ENCODE measurements around the gene CDK12. TPM values are rescaled to one million over a fixed set of nuclear protein-coding genes. Genes with fewer than 3 reads are reported as not detected.

Gene CDK12
- total and polyA plus RNA-seq, 9 of the 15 experiments (the other 6 are each of a cell fraction or from before 2014, with no cell fraction given), result 3.4 to 65.6 (median 36.8) TPM

DNA sequence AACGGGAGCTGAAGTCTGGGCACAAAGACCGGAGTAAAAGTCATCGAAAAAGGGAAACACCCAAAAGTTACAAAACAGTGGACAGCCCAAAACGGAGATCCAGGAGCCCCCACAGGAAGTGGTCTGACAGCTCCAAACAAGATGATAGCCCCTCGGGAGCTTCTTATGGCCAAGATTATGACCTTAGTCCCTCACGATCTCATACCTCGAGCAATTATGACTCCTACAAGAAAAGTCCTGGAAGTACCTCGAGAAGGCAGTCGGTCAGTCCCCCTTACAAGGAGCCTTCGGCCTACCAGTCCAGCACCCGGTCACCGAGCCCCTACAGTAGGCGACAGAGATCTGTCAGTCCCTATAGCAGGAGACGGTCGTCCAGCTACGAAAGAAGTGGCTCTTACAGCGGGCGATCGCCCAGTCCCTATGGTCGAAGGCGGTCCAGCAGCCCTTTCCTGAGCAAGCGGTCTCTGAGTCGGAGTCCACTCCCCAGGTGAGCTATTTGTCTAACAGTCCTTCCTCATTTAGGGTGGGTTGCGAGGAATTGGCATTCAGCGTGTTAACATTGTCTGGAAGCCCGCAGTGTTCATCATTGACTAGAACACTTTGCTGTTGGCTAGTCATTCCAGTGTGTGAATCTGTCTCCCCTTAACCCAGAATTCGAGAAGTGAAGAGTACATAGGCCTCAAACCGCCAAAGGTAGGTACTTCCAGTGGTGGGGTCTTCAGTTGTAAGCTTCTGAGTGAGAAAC lies 1.5 kb downstream of the CDK12 start (continued):
- TF ChIP-seq, protein P1, sequence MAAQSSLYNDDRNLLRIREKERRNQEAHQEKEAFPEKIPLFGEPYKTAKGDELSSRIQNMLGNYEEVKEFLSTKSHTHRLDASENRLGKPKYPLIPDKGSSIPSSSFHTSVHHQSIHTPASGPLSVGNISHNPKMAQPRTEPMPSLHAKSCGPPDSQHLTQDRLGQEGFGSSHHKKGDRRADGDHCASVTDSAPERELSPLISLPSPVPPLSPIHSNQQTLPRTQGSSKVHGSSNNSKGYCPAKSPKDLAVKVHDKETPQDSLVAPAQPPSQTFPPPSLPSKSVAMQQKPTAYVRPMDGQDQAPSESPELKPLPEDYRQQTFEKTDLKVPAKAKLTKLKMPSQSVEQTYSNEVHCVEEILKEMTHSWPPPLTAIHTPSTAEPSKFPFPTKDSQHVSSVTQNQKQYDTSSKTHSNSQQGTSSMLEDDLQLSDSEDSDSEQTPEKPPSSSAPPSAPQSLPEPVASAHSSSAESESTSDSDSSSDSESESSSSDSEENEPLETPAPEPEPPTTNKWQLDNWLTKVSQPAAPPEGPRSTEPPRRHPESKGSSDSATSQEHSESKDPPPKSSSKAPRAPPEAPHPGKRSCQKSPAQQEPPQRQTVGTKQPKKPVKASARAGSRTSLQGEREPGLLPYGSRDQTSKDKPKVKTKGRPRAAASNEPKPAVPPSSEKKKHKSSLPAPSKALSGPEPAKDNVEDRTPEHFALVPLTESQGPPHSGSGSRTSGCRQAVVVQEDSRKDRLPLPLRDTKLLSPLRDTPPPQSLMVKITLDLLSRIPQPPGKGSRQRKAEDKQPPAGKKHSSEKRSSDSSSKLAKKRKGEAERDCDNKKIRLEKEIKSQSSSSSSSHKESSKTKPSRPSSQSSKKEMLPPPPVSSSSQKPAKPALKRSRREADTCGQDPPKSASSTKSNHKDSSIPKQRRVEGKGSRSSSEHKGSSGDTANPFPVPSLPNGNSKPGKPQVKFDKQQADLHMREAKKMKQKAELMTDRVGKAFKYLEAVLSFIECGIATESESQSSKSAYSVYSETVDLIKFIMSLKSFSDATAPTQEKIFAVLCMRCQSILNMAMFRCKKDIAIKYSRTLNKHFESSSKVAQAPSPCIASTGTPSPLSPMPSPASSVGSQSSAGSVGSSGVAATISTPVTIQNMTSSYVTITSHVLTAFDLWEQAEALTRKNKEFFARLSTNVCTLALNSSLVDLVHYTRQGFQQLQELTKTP (IDR thresholded peaks at IDR 0.05; ENCODE audit: low read depth in 1 of 2, partially characterized antibody in 2 of 2), result peak in 1 of 2 experiments; percentile 19
- TF ChIP-seq POLR3A (IDR thresholded peaks at IDR 0.05; ENCODE audit: borderline replicate concordance, extremely low read depth, insufficient read depth, insufficient read length), result no peak
- no peak for TF ChIP-seq RBBP5 (IDR thresholded peaks at IDR 0.05; ENCODE audit: borderline replicate concordance, insufficient read depth, low read length, poor library complexity, severe bottlenecking)
- TF ChIP-seq ARNT (IDR thresholded peaks at IDR 0.05), result no peak
- TF ChIP-seq SIN3A (IDR thresholded peaks at IDR 0.05; ENCODE audit: borderline replicate concordance in 2 of 2, control insufficient read depth in 1 of 2, low read depth in 2 of 2, low read length in 2 of 2), result 0 out of 4 replicates have a peak, but pooled peaks of 1 of the 2 experiments have one; percentile 43
- no peak for TF ChIP-seq GABPB1 (CRISPR knock-in tag; IDR thresholded peaks at IDR 0.05)
- no peak for TF ChIP-seq ZNF134 (CRISPR knock-in tag; conservative IDR thresholded peaks at IDR 0.05)
- TF ChIP-seq, protein P2, sequence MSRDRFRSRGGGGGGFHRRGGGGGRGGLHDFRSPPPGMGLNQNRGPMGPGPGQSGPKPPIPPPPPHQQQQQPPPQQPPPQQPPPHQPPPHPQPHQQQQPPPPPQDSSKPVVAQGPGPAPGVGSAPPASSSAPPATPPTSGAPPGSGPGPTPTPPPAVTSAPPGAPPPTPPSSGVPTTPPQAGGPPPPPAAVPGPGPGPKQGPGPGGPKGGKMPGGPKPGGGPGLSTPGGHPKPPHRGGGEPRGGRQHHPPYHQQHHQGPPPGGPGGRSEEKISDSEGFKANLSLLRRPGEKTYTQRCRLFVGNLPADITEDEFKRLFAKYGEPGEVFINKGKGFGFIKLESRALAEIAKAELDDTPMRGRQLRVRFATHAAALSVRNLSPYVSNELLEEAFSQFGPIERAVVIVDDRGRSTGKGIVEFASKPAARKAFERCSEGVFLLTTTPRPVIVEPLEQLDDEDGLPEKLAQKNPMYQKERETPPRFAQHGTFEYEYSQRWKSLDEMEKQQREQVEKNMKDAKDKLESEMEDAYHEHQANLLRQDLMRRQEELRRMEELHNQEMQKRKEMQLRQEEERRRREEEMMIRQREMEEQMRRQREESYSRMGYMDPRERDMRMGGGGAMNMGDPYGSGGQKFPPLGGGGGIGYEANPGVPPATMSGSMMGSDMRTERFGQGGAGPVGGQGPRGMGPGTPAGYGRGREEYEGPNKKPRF (IDR thresholded peaks at IDR 0.05; ENCODE audit: low read depth, low read length), result no peak
- TF ChIP-seq, protein P3, sequence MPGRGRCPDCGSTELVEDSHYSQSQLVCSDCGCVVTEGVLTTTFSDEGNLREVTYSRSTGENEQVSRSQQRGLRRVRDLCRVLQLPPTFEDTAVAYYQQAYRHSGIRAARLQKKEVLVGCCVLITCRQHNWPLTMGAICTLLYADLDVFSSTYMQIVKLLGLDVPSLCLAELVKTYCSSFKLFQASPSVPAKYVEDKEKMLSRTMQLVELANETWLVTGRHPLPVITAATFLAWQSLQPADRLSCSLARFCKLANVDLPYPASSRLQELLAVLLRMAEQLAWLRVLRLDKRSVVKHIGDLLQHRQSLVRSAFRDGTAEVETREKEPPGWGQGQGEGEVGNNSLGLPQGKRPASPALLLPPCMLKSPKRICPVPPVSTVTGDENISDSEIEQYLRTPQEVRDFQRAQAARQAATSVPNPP (IDR thresholded peaks at IDR 0.05; ENCODE audit: borderline replicate concordance, insufficient read depth, insufficient read length), result no peak
- TF ChIP-seq CCAR2 (IDR thresholded peaks at IDR 0.05; ENCODE audit: low read depth, low read length), result no peak
- TF ChIP-seq ZNF561 (CRISPR knock-in tag; conservative IDR thresholded peaks at IDR 0.05), result no peak
- TF ChIP-seq ZKSCAN8 (CRISPR knock-in tag; IDR thresholded peaks at IDR 0.05), result no peak
- no peak for TF ChIP-seq SAFB2 (IDR thresholded peaks at IDR 0.05; ENCODE audit: borderline replicate concordance, low read depth, low read length, severe bottlenecking)
- TF ChIP-seq, protein P4, sequence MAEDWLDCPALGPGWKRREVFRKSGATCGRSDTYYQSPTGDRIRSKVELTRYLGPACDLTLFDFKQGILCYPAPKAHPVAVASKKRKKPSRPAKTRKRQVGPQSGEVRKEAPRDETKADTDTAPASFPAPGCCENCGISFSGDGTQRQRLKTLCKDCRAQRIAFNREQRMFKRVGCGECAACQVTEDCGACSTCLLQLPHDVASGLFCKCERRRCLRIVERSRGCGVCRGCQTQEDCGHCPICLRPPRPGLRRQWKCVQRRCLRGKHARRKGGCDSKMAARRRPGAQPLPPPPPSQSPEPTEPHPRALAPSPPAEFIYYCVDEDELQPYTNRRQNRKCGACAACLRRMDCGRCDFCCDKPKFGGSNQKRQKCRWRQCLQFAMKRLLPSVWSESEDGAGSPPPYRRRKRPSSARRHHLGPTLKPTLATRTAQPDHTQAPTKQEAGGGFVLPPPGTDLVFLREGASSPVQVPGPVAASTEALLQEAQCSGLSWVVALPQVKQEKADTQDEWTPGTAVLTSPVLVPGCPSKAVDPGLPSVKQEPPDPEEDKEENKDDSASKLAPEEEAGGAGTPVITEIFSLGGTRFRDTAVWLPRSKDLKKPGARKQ (CRISPR knock-in tag; IDR thresholded peaks at IDR 0.05), result no peak
- peak; percentile 42 for TF ChIP-seq ZFX (CRISPR knock-in tag; IDR thresholded peaks at IDR 0.05)
- no peak for TF ChIP-seq ZNF3 (CRISPR knock-in tag; IDR thresholded peaks at IDR 0.05)
- TF ChIP-seq RBFOX2 (IDR thresholded peaks at IDR 0.05; ENCODE audit: low read depth, low read length), result 0 out of 2 replicates have a peak, but pooled peaks have one; percentile 18

Measured in K562 (cell line).